ENCODE results near the gene CAMK1D. TPM values are rescaled to one million over a fixed set of nuclear protein-coding genes. Genes with fewer than 3 reads are reported as not detected.

The CAMK1D gene
- polyA plus RNA-seq, 1 experiment = 1.1 TPM

- Histone ChIP-seq H3K27me3 (ENCODE audit: control insufficient read depth, insufficient read depth, low read length) (no peaks in the 10 kb centered on the region), H3K4me3 (ENCODE audit: low read depth, low read length) (no peak overlapping the region), H3K36me3 (ENCODE audit: control insufficient read depth, insufficient read depth, low read length) (no peaks in the 10 kb centered on the region)
- POLR2A ChIA-PET = no interaction called here
- TF ChIP-seq CTCF (IDR thresholded peaks at IDR 0.05; ENCODE audit: insufficient read depth, low read depth, low read length) = no peak
- CTCF ChIA-PET = interaction anchor here (1.2 kb wide), 1 partner anchor 19 kb away, joined by 3 read pairs; no protein-coding TSS in a partner anchor
- no peak for DNase-seq (ENCODE audit: low read depth)
Measured at GRCh38 chr10:12642036-12642435, 292.7 kb downstream of the CAMK1D start.

- no peak for TF ChIP-seq CTCF (IDR thresholded peaks at IDR 0.05; ENCODE audit: insufficient read depth, low read depth, low read length)
- Histone ChIP-seq H3K4me3 (ENCODE audit: low read depth, low read length) (no peak overlapping the region), H3K36me3 (ENCODE audit: control insufficient read depth, insufficient read depth, low read length) (no peaks in the 10 kb centered on the region), H3K27me3 (ENCODE audit: control insufficient read depth, insufficient read depth, low read length) (no peaks in the 10 kb centered on the region)
- POLR2A ChIA-PET = no interaction called here
- CTCF ChIA-PET = interaction anchor here (1.2 to 1.3 kb wide), 3 partner anchors 10 to 18 kb away, joined by 3 read pairs; no protein-coding TSS in a partner anchor
- DNase-seq (ENCODE audit: low read depth) = no peak
Measured at GRCh38 chr10:12643279-12643678, 293.9 kb downstream of the CAMK1D start.

- Histone ChIP-seq H3K4me3 (ENCODE audit: low read depth, low read length) (no peak overlapping the region), H3K36me3 (ENCODE audit: control insufficient read depth, insufficient read depth, low read length) (no peaks in the 10 kb centered on the region), H3K27me3 (ENCODE audit: control insufficient read depth, insufficient read depth, low read length) (no peaks in the 10 kb centered on the region)
- CTCF ChIA-PET = no interaction called here
- TF ChIP-seq CTCF (IDR thresholded peaks at IDR 0.05; ENCODE audit: insufficient read depth, low read depth, low read length) = no peak
- DNase-seq (ENCODE audit: low read depth) = no peak
- POLR2A ChIA-PET = no interaction called here
Measured at GRCh38 chr10:12644380-12645144, 295.2 kb downstream of the CAMK1D start.

GRCh38 chr10:12645449-12645848 lies 296.1 kb downstream of the CAMK1D start:
- no peak for TF ChIP-seq CTCF (IDR thresholded peaks at IDR 0.05; ENCODE audit: insufficient read depth, low read depth, low read length)
- ChIA-PET POLR2A (no interaction called here), CTCF (interaction anchor here (1.4 kb wide), 1 partner anchor 66 kb away, joined by 4 read pairs; no protein-coding TSS in a partner anchor)

GRCh38 chr10:12649012-12649584 lies 299.8 kb downstream of the CAMK1D start:
- H3K4me3 ChIP-seq (ENCODE audit: low read depth, low read length) = no peak overlapping the region
- no peak for TF ChIP-seq CTCF (IDR thresholded peaks at IDR 0.05; ENCODE audit: insufficient read depth, low read depth, low read length)
- no peak for DNase-seq (ENCODE audit: low read depth)
- CTCF ChIA-PET = no interaction called here
- POLR2A ChIA-PET = no interaction called here
- no peaks in the 10 kb centered on the region for H3K27me3 ChIP-seq (ENCODE audit: control insufficient read depth, insufficient read depth, low read length)
- no peaks in the 10 kb centered on the region for H3K36me3 ChIP-seq (ENCODE audit: control insufficient read depth, insufficient read depth, low read length)

More at GRCh38 chr10:12645449-12645848, 296.1 kb downstream of the CAMK1D start:
- no peak for DNase-seq (ENCODE audit: low read depth)
- H3K27me3 ChIP-seq (ENCODE audit: control insufficient read depth, insufficient read depth, low read length) = no peaks in the 10 kb centered on the region
- no peaks in the 10 kb centered on the region for H3K36me3 ChIP-seq (ENCODE audit: control insufficient read depth, insufficient read depth, low read length)
- no peak overlapping the region for H3K4me3 ChIP-seq (ENCODE audit: low read depth, low read length)
